Measurements from ENCODE around the gene LAMA3.
"Not testable (repeated sequence)": the region's sequence is repeated elsewhere in the genome, so short reads cannot be mapped to it uniquely, and the experiment has no call there.

The LAMA3 gene

GRCh38 chr18:23732439-23732838, 43.2 kb downstream of the LAMA3 start:
- no peak for DNase-seq

DNA sequence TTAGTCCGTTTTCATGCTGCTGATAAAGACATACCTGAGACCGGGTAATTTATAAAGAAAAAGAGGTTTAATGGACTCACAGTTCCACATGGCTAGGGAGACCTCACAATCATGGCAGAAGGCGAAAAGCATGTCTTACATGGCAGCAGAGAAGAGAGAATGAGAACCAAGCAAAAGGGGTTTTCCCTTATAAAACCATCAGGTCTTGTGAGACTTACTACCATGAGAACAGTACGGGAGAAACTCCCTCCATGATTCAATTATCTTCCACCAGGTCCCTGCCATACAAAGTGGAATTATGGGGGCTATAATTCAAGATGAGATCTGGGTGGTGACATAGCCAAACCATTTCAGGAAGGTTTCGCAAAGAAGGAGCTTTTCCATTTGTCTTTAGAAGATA, 44.0 kb downstream of the LAMA3 start:
- not testable (repeated sequence) for DNase-seq

- no peak for DNase-seq
Observed at GRCh38 chr18:23733895-23734294, 44.6 kb downstream of the LAMA3 start.

GRCh38 chr18:23735021-23735464, 45.8 kb downstream of the LAMA3 start:
- no peak for DNase-seq

DNA sequence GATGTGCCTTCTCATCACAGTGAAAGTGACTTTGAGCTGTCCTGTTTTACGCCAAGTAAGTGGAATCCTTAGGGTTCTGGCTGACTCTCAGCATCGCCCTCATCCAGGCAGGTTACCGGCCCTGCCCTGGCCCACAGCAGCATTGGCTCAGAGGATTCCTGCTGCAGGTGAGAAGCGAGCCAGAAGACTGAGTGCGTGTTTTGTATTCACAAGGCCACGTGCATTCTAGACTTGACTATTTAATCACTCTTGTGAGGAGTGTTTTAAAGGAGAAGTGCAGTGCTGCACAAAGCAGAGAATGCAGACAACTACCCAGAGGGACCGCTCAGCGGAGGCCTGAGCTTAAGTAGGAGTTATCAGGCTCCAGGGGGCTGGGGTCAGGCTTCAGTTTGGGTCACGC, 48.3 kb downstream of the LAMA3 start:
- DNase-seq: no peak

DNA sequence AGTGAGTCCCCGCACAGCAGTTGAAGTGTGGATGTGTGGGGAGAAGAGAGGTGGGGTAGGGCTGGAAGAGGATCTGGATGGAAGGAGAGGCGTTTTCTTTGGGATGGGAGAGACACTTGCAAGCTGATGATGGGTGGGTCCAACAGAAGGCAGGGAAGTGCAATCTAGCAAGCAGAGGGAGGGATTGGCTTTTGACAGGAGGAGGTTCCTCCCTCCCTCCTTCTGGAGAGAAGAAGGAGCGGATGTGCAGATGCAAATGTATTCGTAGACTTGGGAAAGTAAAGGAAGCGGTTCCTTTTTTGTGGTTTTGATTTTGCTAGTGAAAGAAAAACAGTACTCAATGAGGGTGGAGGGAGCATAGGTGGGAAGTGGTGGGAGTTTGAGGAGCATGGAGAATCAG, 48.9 kb downstream of the LAMA3 start:
- no peak for DNase-seq

DNA sequence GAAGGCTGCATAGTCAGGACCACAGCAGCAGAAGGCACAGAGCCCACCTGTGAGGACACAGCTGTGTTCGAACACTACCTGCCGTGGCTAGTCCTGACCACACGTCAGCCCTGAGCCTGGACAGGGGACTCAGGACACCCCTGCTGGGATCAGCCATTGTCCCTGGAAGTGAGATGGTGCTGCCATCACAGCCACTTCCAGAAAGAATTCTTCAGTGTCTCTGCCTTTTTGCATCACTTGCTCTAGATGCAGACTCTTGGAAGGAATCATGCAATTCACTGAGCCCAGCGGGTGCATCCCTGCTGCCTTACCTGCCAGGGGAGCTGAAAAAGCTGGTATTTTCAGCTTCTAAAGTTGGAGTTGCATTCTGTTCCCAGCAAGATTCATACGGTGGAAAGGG, 49.3 kb downstream of the LAMA3 start:
- DNase-seq: no peak

DNA sequence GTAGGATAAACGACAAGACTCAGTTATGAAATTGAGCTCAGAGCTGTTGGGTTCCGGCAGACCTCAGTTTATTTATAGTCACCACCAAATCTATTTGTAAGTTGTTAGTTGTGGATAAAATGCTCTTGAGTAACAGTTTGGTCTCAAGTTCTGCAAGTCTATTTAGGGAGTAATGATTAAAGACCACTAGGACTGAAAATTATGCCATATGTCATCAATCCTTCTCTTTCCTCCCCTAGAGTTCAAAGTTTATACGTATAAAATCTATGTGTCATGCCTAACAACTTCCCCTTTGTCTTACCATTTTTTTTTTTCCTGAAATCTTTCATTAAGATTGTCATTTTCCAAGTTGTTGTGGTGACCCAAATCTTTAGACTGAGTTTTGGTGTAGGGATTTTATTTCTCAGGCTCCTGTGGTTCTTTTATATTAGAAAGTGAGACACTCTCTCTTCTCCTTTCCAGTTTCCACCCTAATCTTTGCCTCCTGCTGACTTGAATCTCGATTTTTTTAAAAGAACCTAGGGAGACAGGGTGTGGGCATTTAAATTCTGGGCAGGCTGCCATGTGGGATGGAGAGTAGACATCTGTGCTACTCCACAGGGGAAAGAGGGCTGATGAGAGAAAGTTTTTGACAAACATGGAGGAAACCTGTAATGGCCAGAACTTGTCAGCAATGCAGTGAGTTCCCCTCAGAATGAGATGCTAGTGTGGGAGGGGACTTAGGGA, 51.0 kb downstream of the LAMA3 start:
- DNase-seq: no peak

DNA sequence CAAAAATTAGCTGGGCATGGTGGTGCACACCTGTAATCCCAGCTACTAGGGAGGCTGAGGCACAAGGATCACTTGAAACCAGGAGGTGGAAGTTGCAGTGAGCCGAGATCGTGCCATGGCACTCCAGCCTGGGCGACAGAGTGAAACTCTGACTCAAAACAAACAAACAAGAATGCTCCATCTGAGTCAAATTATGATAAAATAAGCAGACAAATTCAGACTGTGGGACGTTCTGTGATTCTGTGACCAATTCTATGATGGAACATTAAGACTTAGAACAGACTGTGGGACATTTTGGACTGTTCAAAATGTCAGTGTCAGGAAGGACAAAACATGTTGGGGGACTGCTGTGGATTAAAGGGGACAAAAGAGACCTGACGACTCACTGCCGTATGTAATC, 52.7 kb downstream of the LAMA3 start:
- DNase-seq: not testable (repeated sequence)

GRCh38 chr18:23743733-23744333, 54.6 kb downstream of the LAMA3 start:
- no peak for DNase-seq

DNA sequence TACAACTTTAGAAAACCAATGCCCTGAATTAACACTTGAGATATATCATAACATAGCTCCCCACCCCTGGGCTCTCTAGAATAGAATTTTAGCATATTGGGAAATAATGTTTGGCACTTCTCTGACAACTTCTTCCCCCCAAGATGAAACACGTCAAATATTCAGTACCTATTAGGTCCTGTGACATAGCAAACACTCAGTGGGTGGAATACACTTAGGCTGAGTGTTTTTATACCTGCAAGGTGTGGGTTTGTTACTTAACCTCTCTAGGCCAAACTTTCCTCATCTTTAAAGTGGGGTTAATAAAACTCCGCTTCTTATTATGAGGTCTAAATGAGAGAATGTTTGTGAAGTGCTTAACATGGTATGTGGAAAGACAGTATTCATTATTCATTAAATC, 56.1 kb downstream of the LAMA3 start:
- no peak for DNase-seq

DNA sequence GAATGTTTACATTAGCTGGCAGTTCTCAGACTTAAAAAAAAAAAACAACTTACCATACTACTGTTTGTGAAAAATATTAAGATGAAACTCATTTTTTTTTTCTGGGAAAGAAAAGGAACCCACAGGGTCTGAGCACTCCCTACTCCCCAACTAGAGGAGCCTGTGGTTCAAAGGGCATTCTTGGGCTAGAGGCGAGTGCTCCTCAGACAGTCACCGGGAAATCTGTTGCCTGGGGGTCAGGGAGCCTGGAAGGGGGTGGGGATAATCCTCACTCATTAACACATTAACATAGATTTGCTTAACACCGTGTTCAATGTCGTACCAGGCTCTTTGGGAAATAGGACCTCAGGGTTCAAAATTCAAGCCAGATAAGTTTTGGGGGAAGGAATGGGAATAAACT, 57.6 kb downstream of the LAMA3 start:
- no peak for DNase-seq

DNA sequence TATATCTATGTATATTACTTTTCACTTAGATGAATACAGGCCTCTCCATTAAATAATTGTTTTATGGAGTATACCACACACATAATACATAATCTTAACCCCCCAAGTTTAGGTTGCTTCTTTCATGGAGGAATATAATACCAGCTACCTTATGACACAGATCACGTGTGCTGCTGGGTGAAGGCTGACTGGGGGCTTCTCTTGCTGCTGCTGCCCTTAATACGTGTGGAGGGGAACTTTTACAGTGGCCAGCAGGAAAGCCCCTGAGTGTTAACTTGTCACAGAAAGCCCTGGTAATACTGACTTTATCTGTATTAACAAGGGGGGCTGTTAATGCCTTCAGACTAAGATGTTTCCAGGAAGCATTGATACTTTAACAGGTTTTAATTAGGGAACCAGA, 63.1 kb downstream of the LAMA3 start:
- DNase-seq: no peak

- DNase-seq: no peak
Observed at GRCh38 chr18:23752796-23753195, 63.5 kb downstream of the LAMA3 start.

GRCh38 chr18:23756590-23757436, 67.6 kb downstream of the LAMA3 start:
- no peak for DNase-seq

DNA sequence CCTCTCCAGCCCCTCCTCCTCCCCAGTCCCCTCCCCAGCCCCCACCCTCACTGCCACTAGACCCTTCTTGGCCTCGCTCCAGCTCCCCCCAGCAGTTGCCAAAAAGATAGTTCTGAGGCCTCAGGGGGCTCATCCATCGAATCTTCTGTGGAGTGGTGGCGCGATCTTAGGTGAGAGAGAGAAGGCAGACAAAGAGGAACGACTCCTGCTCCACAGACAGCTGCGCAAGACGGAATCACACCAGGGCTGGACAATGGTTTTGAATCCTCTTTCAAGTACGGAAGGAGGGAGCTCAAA, 68.1 kb downstream of the LAMA3 start:
- no peak for DNase-seq

GRCh38 chr18:23758281-23758680, 69.0 kb downstream of the LAMA3 start:
- no peak for DNase-seq

- DNase-seq: no peak
Observed at GRCh38 chr18:23761941-23762340, 72.7 kb downstream of the LAMA3 start.

DNA sequence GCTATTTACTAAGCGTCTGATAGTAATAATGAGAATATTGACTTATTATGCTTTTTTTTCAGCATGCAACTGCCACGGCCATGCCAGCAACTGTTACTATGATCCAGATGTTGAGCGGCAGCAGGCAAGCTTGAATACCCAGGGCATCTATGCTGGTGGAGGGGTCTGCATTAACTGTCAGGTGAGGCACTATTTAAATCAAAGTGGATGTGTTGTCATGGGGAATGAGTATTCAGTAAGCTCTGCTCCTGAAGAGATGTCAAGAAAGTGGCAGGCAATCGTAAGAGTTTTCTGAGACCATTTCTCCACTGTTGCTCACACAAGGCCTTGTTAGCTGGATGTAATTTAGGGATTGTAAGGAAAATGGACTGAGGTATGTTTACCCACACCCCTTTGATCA, 74.1 kb downstream of the LAMA3 start:
- DNase-seq: no peak

DNA sequence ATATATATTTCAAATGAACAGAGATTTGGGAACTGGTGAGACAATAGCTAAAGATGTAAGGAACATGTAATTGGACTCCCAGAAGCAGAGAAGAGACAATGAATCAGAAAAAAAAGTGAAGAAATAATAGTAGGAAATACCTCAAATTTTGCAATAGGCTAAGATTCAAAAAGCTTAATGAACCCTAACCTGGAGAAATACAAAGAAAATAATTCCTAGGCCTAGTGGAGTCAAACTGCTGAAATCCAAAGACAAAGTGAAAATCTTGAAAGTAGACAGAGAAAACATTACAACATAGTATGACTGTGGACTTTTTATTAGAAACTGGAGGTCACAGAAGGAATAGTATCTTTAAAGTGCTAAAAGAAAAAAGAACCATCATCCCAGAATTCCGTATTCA, 76.7 kb downstream of the LAMA3 start:
- DNase-seq: no peak

DNA sequence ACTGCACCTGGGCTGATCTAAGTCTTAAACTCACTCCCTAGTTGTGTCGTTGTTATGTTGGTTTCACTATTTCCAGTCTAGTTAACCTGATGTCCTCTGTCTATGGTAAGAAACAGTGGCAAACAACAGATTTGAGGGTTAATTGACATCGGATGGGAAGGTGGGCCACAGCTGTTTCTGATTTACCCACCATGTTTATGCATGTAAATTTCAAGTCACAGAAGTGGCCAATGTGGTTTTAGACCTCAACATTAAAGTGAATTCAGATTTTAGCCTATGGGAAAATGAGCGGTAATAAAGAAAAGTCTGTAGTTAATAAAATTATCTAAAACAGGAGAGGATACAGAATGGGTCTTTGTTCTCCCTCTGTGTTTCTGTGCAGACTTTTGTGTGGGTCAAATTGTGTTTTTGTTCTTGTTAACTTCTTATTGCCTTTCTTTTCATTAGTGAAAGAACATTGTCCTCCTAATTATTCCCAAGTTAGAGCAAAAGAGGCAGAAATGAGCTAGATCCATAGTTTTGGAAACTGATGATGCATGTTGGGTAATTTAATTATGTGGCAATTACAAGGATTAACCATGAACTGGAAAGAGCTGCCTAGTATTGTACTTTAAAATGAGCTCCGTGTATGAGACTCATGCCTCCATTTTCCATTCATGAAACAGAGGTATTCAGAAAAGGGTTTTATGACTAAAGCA, 83.2 kb downstream of the LAMA3 start:
- DNase-seq: no peak

DNA sequence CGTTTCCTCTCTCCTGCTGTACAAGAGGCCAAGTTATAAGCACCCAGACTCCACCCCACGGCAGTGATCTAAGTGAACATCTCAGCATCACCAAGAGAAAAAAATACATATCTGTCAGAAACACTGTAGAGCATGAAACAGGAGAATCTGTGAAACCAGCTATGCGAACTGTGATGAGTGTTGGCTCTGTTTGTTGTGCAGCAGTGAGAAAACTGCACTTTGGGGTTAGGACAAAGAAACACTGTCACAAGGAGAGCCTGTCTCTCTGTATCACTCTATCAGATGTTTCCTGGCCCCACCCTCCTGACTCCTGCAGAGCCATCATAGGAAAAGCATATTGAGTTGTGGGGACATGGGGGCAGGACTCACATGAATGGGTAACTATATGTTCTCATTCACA, 87.1 kb downstream of the LAMA3 start:
- no peak for DNase-seq

GRCh38 chr18:23778828-23779227, 89.6 kb downstream of the LAMA3 start:
- DNase-seq: no peak
